RWPE2 (cell line): ENCODE results near the gene FOCAD.

Experiments used
- ATAC-seq: fragments of 200-7000 bp; cut with Tn5 transposase; 3 replicates; pipeline ENCODE4 v1.9.1; 2021; ENCODE audit warnings: low read depth
- DNase-seq: peaks from one replicate; pipeline ENCODE4 v3.0.0-alpha.2; 2020; ENCODE audit warnings: low spot score
- H3K27ac ChIP-seq: fragments of 450-650 bp; 2 replicates; pipeline ENCODE4 v1.5.1; 2017; ENCODE audit warnings: mild to moderate bottlenecking; ENCODE audit not compliant: poor library complexity, severe bottlenecking
- H3K27me3 ChIP-seq: fragments of 250-450 bp; sonication (Bioruptor Pico); 2 replicates; pipeline ENCODE4 v1.5.1; 2021; ENCODE audit warnings: mild to moderate bottlenecking, moderate library complexity; ENCODE audit not compliant: insufficient read depth, poor library complexity, severe bottlenecking
- H3K36me3 ChIP-seq: fragments of 250-450 bp; sonication (Bioruptor Pico); 2 replicates; pipeline ENCODE4 v1.5.1; 2020; ENCODE audit warnings: low read depth, mild to moderate bottlenecking, moderate library complexity
- H3K4me1 ChIP-seq: fragments of 250-450 bp; sonication (Bioruptor Pico); 2 replicates; pipeline ENCODE4 v1.5.1; 2021; ENCODE audit warnings: mild to moderate bottlenecking, moderate library complexity; ENCODE audit not compliant: insufficient read depth, poor library complexity, severe bottlenecking
- H3K4me3 ChIP-seq: fragments of 250-450 bp; sonication (Bioruptor Pico); 2 replicates; pipeline ENCODE4 v1.5.1; 2021; ENCODE audit warnings: mild to moderate bottlenecking, moderate library complexity; ENCODE audit not compliant: severe bottlenecking
- H3K9me3 ChIP-seq: fragments of 250-450 bp; sonication (Bioruptor Pico); 2 replicates; pipeline ENCODE4 v1.5.1; 2021; ENCODE audit warnings: mild to moderate bottlenecking, moderate library complexity; ENCODE audit not compliant: severe bottlenecking
- CTCF ChIP-seq: fragments of 450-650 bp; IDR thresholded peaks from one replicate; pipeline ENCODE4 v1.5.1; 2017; ENCODE audit warnings: mild to moderate bottlenecking, moderate library complexity; ENCODE audit not compliant: poor library complexity, severe bottlenecking

FOCAD gene

GRCh38 chr9:20689833-20690232, 5.8 kb downstream of the FOCAD start:
- no peak for TF ChIP-seq CTCF
- peaks cover 18% of the 10 kb centered on the region for H3K4me1 ChIP-seq
- H3K9me3 ChIP-seq, result no peaks in the 10 kb centered on the region
- H3K27me3 ChIP-seq, result no peaks in the 10 kb centered on the region
- H3K4me3 ChIP-seq, result no peak overlapping the region
- H3K27ac ChIP-seq, result no peak overlapping the region
- DNase-seq, result no peak
- peaks cover 11% of the 10 kb centered on the region for H3K36me3 ChIP-seq
- ATAC-seq, result no peak

GRCh38 chr9:20692554-20692953, 8.5 kb downstream of the FOCAD start:
- no peak for DNase-seq
- H3K27ac ChIP-seq, result no peak overlapping the region
- no peak for TF ChIP-seq CTCF
- no peak for ATAC-seq
- H3K36me3 ChIP-seq, result no peaks in the 10 kb centered on the region
- no peaks in the 10 kb centered on the region for H3K27me3 ChIP-seq
- H3K9me3 ChIP-seq, result no peaks in the 10 kb centered on the region
- no peaks in the 10 kb centered on the region for H3K4me1 ChIP-seq
- no peak overlapping the region for H3K4me3 ChIP-seq

DNA sequence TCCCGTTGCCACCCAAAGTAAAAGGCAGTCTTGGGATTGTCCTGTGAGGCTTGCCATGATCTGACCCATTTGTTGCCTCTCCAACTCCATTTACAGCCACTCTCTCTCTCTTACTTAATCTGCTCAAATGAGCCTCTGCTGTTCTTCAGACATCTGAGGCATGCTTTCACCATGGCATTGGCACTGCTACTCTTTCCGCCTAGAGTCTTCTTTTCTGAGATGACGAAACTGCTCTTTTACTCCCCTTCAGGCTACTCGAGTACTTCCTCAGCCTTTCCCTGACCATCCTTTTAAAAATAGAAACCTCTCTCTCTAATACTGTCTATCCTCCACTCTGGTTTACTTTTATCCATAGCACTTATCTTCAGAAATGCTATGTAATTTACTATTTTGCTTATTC, 9.0 kb downstream of the FOCAD start:
- TF ChIP-seq CTCF, result no peak
- no peak for ATAC-seq

DNA sequence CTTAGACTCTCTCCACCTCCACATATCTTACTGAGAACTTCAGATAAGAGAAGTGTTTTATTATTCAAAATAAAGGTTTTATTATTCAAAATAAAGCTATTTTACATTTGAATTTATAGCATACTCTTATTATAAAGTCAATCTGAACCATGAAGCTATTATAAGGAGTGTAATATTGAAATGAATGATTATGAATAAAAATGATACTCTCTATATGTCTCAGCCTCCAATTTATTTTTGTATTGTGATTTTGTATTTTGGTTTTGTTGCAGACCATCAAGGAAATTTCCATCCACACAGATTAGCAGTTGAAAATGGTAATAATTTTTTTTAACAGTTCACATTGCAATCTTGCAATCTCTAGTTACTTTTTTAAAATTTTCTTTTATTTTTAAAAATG, 10.2 kb downstream of the FOCAD start:
- no peaks in the 10 kb centered on the region for H3K4me1 ChIP-seq
- no peaks in the 10 kb centered on the region for H3K9me3 ChIP-seq
- no peak overlapping the region for H3K27ac ChIP-seq
- ATAC-seq, result no peak
- no peak overlapping the region for H3K4me3 ChIP-seq
- TF ChIP-seq CTCF, result no peak
- H3K36me3 ChIP-seq, result no peaks in the 10 kb centered on the region
- DNase-seq, result no peak
- H3K27me3 ChIP-seq, result no peaks in the 10 kb centered on the region

More for the DNA sequence above, 9.0 kb downstream of the FOCAD start:
- Histone ChIP-seq H3K4me3 (no peak overlapping the region), H3K9me3 (no peaks in the 10 kb centered on the region), H3K4me1 (no peaks in the 10 kb centered on the region), H3K36me3 (no peaks in the 10 kb centered on the region), H3K27me3 (no peaks in the 10 kb centered on the region), H3K27ac (no peak overlapping the region)
- no peak for DNase-seq

DNA sequence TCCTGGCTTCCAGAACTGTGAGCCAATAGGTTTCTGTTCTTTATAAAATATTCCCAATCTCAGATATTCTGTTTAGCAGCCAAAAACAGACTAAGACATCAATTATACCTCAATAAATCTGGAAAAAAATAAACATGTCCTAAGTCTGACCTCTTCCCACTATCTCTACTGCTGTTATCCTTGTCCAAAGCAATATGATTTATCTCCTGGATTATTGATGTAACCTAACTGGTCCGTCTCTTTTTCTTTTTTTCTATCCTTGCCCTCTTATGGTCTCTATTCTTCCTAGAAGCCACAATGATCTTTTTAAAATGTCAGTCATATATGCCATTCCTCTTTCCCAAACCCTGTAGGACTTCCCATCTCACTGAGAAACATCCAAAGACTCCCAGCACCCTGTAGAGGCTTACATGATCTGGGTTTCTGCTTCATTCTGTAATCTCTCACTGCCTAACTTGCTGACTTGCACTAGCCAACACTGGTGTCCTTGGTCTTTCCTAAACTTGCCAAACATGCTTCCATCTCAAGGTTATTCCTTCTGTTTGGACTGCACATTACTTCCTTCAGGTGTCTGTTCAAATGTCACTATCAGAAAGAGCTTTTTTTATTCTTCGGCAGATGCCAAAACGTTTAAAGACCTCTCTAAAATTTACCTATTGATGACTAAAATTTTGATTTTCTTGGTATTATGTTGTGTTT, 13.1 kb downstream of the FOCAD start:
- Histone ChIP-seq H3K4me1 (no peaks in the 10 kb centered on the region), H3K27me3 (no peaks in the 10 kb centered on the region), H3K4me3 (no peak overlapping the region), H3K36me3 (no peaks in the 10 kb centered on the region), H3K27ac (no peak overlapping the region), H3K9me3 (no peaks in the 10 kb centered on the region)
- ATAC-seq, result no peak
- DNase-seq, result no peak
- no peak for TF ChIP-seq CTCF
